ENCODE measurements around the gene SEMA5A. TPM values are rescaled to one million over a fixed set of nuclear protein-coding genes. Genes with fewer than 3 reads are reported as not detected.

The SEMA5A gene
- total and polyA plus RNA-seq, 2 of the 13 experiments (the other 11 are each of a cell fraction or from before 2014, with no cell fraction given), result 0.01 TPM; not detected in 1

- intact Hi-C loops (cut with micrococcal nuclease; ENCODE audit: unreplicated experiment) (no loop called here), in situ Hi-C loops (cut with HindIII; ENCODE audit: extremely low pct_ligation_motif_present, low pct_unique_long_range_greater_than_20kb) (no loop called here)
- H3K36me3 ChIP-seq (replicated peaks in 1 of 2; ENCODE audit: control insufficient read depth in 1 of 2, insufficient read depth in 2 of 2, low read length in 2 of 2), result no peaks in the 10 kb centered on the region
- no peak overlapping the region for H3K4me2 ChIP-seq (ENCODE audit: low read depth, low read length)
- H2AFZ ChIP-seq (ENCODE audit: low read length), result no peak overlapping the region
- H3K27ac ChIP-seq (ENCODE audit: extremely low read length, insufficient read depth, low read length), result no peak overlapping the region
- DNase-seq (ENCODE audit: low spot score) (no peak), ATAC-seq (no peak), FAIRE-seq (no peak)
- H3K9ac ChIP-seq (ENCODE audit: insufficient read depth, low read depth, low read length), result no peak overlapping the region
- ChIA-PET POLR2A (no interaction called here), CTCF (ENCODE audit: low intra/inter-chr PET ratio, low total read pairs) (no interaction called here)
- no peaks in the 10 kb centered on the region for H3K4me1 ChIP-seq (ENCODE audit: insufficient read depth, low read length)
- H3K79me2 ChIP-seq (ENCODE audit: insufficient read depth, low read length), result no peaks in the 10 kb centered on the region
- H3K27me3 ChIP-seq (ENCODE audit: control insufficient read depth in 1 of 2, insufficient read depth in 2 of 2, low read length in 2 of 2), result no peaks in the 10 kb centered on the region
- WGBS (ENCODE audit: low lambda C conversion rate), result under 1% methylated on average over 3 of the region's 3 CpGs
- H3K9me3 ChIP-seq (ENCODE audit: low read length), result peaks cover 5% of the 10 kb centered on the region; the same call in 1 of the 2 replicates
- H3K4me3 ChIP-seq (replicated peaks in 1 of 3; ENCODE audit: insufficient read depth in 1 of 3, low read depth in 2 of 3, low read length in 3 of 3), result no peak overlapping the region
- no TSS peak for BruUV-seq (replicated peaks)
- no peaks in the 10 kb centered on the region for H4K20me1 ChIP-seq (ENCODE audit: insufficient read depth, low read length)
- no peak for TF ChIP-seq ZNF770 (CRISPR knock-in tag; IDR thresholded peaks at IDR 0.05)
- TF ChIP-seq GLMP (CRISPR knock-in tag; IDR thresholded peaks at IDR 0.05; ENCODE audit: borderline replicate concordance), result no peak
- TF ChIP-seq ELF4 (CRISPR knock-in tag; IDR thresholded peaks at IDR 0.05; ENCODE audit: borderline replicate concordance), result no peak
- no peak for TF ChIP-seq ZNF407 (CRISPR knock-in tag; IDR thresholded peaks at IDR 0.05; ENCODE audit: not compliant biosample characterization)
- TF ChIP-seq PREB (CRISPR knock-in tag; IDR thresholded peaks at IDR 0.05), result no peak
- no peak for TF ChIP-seq ARHGAP35 (CRISPR knock-in tag; IDR thresholded peaks at IDR 0.05; ENCODE audit: borderline replicate concordance)
- TF ChIP-seq ZNF605 (CRISPR knock-in tag; IDR thresholded peaks at IDR 0.05), result no peak
- TF ChIP-seq EZH2 (conservative IDR thresholded peaks at IDR 0.05; ENCODE audit: low read depth, low read length), result no peak
- no peak for TF ChIP-seq SP140L (CRISPR knock-in tag; IDR thresholded peaks at IDR 0.05; ENCODE audit: borderline replicate concordance)
- no peak for TF ChIP-seq MAFG (CRISPR knock-in tag; IDR thresholded peaks at IDR 0.05)
- no peak for TF ChIP-seq ZBTB42 (CRISPR knock-in tag; IDR thresholded peaks at IDR 0.05)
- no peak for TF ChIP-seq CHCHD3 (CRISPR knock-in tag; IDR thresholded peaks at IDR 0.05)
- TF ChIP-seq ZNF549 (CRISPR knock-in tag; IDR thresholded peaks at IDR 0.05), result no peak
These were observed 229.8 kb downstream of the SEMA5A start for GRCh38 chr5:9316041-9316440.
